Measurements from ENCODE around the gene PLPP4. TPM values are rescaled to one million over a fixed set of nuclear protein-coding genes. Genes with fewer than 3 reads are reported as not detected.

The PLPP4 gene
- 20.0 and 30.3 TPM in 2 replicates for total RNA-seq

GRCh38 chr10:120456626-120457430 is at the start of gene PLPP4:
TSS of gene PLPP4 (plus strand) at chr10:120457227. CDS start at chr10:120457306, 79 bp downstream.
- DNase-seq (ENCODE audit: low read depth) = peak; percentile 23

- DNase-seq (ENCODE audit: low read depth) = no peak
These were observed 47.2 kb upstream of the PLPP4 start for GRCh38 chr10:120409816-120410215.

GRCh38 chr10:120414946-120415345 is 42.1 kb upstream of the PLPP4 start:
- DNase-seq (ENCODE audit: low read depth) = peak; percentile 37

- DNase-seq (ENCODE audit: low read depth) = peak; percentile 95
These were observed 41.2 kb upstream of the PLPP4 start for GRCh38 chr10:120415709-120416330.

DNA sequence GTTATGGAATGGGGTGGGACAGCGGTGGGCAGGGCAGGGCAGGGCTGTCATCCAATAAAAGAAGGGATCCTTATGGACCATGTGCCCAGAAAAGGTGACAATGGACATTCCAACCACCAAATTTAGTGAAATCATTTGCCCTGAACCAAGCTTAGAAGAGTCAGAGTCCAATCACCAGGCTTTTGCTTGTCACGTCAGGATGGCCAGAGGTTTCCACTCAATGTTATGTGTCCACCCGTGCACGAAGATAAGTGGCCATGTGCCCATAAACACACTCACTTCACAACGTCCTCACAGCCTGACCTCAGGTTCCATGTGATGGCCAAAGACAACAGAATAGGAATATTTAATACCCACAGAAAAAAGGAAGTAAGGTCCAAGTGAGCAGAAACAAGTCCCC is 36.6 kb upstream of the PLPP4 start:
- DNase-seq (ENCODE audit: low read depth) = peak; percentile 31

DNA sequence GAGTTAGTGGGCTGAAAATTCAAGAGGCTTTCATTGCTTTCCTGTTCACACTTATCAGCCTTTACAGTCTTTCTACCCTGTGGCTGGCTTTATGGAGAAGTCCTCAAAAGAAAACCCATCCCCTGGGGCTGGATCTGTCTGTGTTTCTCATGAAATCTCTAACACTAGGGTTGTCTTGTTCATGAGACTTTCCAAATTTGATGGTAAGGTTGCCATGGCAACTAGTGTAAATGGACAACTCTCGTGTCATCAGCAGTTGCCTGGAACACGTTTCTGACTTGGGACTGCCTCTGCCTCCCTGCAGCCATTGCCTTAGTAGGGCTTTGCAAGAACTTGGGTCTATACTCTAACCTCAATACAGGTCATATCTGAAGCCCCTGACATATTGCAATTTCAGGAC is 35.8 kb upstream of the PLPP4 start:
- no peak for DNase-seq (ENCODE audit: low read depth)

DNA sequence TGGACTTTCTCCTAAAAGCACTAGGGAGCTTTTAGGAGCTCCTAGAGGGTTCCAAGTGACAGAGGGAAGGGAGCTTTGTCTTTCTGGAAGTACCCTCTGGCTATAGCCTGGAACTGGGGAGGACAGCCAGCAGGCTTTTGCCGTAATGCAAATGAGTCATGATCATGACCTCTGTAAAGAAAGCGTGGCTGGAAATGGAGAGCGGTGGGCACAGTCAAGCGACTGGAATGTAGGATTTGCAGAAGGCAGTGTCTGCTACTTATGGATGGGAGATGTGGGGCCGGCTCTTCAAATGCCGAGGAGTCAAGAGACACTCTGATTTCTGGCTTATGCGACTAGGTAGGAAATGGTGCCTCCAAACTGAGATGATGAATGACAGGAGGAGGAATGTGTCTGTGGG is 34.6 kb upstream of the PLPP4 start:
- peak; percentile 75 for DNase-seq (ENCODE audit: low read depth)

DNA sequence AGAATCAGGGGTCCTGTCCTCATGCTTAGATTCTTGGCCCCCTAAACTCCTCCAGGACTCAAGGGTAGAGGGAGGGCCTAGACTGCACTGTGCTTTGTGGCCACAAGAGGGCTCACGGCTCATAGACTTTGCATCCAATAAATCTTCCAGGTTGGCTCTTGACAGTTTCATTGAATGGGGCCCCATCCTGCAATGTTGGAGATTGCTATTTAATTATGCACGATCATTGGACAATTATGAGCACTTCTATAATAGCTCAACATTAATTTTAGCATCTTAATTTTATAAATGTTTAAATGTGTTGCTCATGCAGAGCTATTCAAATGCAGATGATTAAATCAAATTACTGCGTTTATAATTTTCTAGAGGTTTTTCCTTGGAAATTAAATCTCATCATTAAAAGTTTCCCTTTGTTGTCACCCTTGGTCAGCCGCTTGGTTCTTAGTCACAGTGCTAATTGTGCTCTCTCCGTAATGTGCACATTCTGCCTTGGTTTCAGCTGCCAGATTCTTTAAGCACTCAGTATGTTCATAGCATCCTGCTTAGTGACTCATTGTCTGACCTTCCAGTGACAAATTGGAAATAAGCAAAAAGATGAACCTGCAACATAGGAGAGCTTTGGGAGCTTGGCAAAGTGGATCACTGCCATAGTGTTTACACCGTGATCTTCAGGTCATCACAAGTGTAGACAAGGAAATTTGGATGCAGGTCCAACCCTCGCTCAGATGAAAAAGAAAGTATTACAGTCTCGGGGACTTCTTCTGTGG is 33.4 kb upstream of the PLPP4 start:
- peak; percentile 75 for DNase-seq (ENCODE audit: low read depth)

DNA sequence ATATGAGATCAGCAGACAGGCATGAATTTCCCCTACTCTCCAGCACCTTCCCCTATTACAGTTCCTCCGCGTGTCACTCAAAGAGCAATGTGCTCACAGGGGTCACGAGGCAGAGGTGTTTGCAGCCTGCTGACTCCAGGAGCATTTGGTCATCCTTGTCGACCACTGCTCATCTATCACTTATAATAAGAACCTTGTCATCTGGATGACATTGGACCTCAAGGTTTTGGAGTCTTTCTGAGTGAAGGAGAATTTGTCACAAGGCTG is 32.9 kb upstream of the PLPP4 start:
- DNase-seq (ENCODE audit: low read depth) = no peak

DNA sequence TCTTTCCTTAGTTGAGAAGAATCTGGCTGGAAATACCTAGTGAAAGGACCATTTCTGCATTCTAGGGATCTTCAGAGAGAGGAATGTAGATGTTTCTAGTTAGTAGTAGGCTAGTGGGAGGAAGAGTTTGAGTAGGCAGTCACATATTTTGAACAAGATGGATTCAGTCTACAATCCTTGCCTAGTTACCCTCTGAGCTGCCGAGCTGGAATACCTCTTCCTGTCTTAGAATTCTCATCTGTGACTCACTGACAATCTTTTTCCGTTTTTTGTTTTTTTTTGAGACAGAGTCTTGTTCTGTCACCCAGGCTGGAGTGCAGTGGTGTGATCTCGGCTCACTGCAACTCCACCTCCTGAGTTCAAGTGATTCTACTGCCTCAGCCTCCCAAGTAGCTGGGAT is 30.7 kb upstream of the PLPP4 start:
- DNase-seq (ENCODE audit: low read depth) = no peak

DNA sequence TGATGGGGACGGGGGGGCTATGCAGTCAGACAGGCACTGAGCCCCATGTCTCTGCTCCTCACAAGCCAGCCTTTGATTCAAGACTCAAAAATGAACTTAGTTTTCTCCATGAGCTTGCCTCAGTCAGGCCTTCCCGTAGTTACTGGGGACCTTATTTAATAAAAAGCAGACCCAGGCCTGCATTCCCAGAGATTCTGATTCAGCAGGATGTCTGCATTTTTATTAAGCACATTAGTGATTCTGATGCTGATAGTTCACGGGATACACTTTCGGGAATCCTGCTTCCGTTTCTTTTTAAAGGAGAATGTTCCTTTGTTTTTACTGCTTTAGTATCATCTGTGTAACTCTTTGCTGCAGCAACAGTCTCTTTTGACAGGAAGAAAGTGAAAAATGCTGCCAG is 28.3 kb upstream of the PLPP4 start:
- no peak for DNase-seq (ENCODE audit: low read depth)

DNA sequence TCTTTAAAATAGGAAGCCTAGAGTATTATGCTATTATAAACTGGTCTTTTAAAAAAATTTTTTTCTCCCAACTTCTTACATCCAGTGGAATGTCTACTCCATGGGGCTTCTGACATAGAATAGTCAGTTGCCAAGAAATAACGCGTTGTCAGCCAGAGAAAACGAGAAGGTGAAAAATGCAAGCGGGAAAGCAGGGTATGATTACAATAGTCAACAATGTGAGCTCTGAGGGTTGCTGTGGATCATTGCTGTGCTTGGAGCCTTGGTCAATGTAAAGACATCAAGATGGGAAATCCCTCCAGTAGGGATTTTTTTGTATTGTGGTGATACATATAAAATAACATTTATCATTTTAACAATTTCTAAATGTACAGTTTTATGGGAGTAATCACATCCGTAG is 27.6 kb upstream of the PLPP4 start:
- no peak for DNase-seq (ENCODE audit: low read depth)

DNA sequence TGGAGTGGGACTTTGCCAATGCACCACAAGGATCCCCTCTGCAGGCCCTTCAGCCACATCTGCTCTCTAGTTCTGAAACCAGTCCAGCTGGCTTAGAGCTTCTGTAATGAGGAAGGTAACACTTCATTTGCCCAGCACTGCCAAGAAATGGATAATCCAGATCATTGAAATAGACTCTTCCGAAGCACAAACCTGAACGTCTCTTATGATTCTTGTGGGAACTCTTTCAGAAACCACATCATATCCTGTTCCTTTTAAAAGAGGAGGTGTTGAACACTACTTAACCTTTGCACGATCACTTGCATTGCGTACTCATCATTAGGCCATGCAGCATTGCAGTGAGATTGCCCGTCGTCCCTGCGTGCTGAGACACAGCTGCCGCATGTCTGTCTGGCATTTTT is 25.8 kb upstream of the PLPP4 start:
- DNase-seq (ENCODE audit: low read depth) = no peak

DNA sequence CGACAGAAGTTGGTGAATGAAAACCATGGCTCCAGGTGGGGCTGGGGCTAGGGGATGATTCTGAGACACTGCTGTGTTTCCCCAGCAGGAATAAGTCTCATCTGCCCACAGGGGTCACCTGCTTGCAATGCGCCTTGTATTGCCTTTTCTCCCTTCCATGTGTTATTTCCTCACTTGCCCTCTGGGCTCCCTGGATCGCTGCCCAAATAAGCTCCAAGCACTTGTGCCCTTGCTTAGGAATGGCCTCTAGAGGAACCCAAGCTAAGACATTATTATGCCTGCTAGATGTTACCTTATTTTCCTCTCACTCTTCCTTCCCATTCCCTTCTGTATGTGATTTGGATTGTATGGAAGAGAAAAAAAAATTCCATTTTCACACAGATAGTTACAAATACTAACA is 24.8 kb upstream of the PLPP4 start:
- peak; percentile 50 for DNase-seq (ENCODE audit: low read depth)

GRCh38 chr10:120433141-120433540 is 23.9 kb upstream of the PLPP4 start:
- DNase-seq (ENCODE audit: low read depth) = no peak

DNA sequence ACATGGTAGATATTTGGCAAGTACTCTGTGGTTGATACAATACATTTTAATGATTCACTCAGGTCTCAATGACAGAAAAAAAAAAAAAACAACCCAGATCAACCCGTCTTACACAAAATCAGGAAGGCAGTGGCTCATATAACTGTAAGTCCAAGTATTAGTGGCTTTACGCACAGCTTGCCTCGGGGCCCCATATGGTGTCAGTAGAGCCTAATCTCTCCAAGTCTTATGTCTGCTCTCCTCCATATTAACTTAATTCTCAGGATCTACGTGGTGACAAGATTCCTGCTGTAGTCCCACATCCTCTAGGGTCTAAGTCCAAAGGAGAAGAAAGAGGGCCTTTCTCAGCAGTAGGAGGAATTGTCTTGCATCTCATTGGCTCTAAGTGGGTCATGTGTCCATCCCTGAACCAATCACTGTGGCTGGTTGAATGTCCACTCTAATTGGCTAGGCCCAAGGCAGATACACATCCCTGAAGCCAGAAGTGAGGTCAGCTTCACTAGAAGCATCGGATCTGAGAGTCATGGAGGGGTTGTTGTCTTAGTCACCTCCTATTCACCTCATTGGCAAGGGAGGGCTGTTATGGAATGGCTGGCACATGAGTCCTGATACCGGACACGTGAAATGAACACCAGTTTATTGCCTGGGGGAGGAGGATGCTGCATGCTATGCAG is 20.5 kb upstream of the PLPP4 start:
- DNase-seq (ENCODE audit: low read depth) = no peak

GRCh38 chr10:120437541-120437940 is 19.5 kb upstream of the PLPP4 start:
- no peak for DNase-seq (ENCODE audit: low read depth)

DNA sequence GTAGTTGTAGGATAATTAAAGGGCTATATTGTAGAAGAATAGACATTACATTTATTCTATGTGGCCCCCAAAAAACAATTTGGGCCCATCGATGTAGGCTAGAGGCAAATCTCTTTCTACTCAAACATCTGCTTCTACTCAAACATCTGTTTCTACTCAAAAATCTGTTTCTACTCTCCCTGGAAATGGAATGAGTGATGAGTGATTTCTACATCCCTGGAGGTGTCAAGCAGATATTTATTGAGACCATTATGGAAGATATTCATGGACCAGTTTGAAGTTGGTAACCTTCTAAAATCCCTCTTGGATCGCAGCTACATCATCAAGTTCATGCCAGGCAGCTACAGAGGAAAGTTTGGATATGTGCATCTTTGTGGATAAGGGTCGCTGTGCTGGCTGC is 5.1 kb upstream of the PLPP4 start:
- no peak for DNase-seq (ENCODE audit: low read depth)

DNA sequence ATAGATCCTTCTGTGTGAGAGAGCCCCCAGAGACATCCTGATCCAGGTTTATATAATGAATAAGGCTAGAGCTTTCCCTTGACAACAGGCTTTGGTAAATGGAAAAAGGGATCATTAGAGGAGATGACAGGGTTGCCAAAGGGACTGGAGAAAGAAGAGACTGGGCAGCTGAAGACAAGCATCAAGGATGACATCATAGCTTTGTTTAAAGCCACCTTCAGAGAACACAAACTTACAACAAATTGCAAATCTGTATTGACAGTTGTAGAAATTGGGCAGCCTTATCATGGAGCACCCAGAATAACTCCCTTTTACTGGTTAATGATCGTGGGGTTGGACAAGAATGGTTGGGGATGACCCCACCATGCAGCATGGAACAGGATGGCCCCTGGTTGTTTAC is 3.7 kb upstream of the PLPP4 start:
- DNase-seq (ENCODE audit: low read depth) = no peak

- DNase-seq (ENCODE audit: low read depth) = peak; percentile 25
These were observed 3.1 kb upstream of the PLPP4 start for GRCh38 chr10:120453886-120454285.

DNA sequence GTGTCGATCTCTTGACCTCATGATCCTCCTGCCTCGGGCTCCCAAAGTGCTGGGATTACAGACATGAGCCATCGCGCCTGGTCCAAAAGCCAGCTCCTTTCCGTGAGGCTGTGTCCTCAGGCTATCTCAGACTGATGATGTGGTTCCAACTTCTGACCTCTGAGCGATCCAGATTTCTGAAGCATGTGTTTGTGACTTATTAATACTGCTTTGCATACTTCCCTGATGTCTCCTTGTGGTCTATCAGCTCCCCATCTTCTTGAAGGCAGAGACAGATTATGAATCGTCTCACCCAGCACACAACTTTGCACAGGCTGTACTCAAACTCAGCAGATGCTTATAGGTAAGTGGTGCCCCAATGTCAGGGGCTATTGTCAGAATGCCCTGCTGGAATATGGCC is 2.0 kb upstream of the PLPP4 start:
- DNase-seq (ENCODE audit: low read depth) = no peak

- DNase-seq (ENCODE audit: low read depth) = no peak
These were observed 1.4 kb upstream of the PLPP4 start for GRCh38 chr10:120455606-120456005.
